GM18868 (cell line): Measurements from ENCODE around the gene CEBPG.

Experiments
- ATAC-seq: cut with Tn5 transposase; IDR thresholded peaks from one replicate; pipeline ENCODE4 v1.9.1; 2021; ENCODE audit warnings: mild to moderate bottlenecking, moderate library complexity; ENCODE audit not compliant: unreplicated experiment

CEBPG gene

DNA sequence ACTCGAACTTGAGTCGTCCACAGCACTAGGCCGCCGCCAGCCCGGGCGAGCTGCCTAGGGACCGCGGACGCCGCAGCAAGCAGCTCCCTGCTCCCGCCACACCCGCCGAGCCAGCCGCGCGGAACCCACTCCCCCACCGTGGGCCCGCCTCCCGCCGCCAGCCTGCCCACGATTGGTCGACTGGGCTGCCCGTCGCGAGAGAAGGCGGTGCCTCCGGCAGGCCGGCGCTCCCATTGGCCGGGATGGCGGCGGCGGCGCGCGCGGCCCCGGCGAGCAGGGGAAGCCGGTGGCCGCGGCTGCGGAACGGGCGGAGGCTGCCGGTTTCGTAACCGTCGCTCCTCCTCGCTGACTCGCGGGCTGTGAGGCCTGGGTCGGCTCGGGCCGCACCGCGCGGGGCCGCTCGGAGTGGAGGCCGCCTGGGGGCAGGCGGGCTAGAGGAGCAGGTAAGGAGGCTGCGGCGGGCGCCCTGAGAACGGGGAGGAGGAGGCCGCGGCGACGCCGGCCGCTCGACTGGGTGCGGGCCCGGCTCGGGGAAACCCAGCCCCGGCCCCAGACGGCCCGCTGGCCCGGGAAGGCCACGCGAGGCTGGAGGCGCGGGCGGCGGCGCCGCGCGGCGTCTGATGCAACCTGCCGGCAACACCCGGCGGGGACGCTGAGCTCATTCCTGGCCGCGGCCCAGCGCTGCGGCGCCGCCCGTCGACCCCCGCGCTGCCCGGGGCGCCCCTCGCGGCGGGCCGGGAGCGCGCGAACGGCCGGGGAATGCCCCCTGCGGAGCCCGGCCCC, at the start of gene CEBPG:
Gene CEBPG (plus strand): TSS at position 257 of the 783 bp plus-strand sequence. CDS start 5,531 bp downstream, outside the sequence.
- peak; percentile 89 for ATAC-seq

DNA sequence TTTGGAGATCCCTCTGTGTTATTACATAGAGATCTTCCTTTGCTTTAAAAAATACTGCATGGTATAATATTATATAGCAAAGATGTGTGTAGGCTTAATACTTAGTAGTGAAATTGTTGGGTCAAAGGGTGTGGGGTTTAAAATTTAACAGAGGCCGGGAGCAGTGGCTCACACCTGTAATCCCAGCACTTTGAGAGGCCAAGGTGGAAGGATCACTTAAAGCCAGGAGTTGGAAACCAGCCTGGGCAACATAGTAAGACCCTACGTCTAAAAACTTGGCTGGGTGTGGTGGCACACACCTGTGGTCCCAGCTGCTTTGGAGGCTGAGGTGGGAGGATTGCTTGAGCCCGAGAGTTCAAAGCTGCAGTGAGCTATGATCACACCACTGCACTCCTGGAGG, 48.9 kb upstream of the CEBPG start:
- no peak for ATAC-seq

DNA sequence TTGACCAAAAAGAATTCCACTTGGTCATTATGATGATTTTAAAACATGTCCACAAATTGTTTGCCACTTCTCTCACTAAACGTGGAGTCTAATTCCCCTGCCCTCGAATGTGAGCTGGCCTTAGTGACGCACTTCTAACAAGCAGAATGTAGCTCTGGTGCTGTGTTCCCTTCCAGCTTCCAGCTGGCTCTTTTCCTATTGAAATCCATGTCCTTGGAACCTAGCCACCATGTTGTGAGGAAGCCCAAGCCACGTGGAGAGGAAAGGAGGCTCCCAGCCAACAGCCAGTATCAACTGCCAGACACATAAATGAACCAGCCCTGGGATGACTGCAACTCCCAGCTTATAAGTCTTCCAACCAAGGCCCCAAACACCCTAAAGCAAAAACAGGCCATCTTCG, 47.6 kb upstream of the CEBPG start:
- no peak for ATAC-seq

DNA sequence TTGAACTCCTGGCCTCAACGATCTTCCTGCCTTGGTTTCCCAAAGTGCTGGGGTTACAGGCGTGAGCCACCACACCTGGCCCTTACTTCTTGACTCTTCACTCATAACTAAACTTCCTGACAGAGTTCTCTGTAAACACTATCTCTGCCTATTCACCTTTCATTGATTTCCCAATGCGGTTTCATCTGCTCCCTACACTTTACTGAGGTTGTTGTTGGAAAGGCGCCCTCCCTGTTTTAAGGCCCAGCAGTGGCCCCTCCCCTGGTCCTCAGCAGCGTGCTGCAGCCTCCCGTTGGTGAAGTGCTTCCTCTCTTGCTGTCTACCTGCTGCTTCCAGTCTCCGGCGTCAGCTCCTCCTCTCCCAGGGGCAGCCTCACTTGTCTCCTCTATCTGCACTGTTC, 44.4 kb upstream of the CEBPG start:
- ATAC-seq: no peak

DNA sequence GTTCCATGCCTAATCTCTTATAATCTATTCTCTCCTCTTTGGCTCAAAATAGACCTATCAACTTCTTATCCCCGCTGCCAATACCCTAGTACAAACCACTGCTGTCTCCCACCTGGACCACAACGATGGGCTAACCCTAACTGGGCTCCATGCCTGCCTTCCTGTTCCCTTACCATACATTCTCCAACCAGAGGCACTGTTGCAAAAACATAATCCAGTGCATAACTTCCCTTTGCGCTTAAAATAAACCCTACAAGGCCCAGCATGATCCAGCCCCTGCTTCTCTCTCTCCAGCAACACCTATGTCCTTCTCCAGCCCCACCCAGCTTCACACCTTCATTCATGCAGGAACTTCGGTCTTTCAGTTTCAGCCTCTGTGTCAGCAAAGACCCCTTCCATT, 43.8 kb upstream of the CEBPG start:
- ATAC-seq: no peak

DNA sequence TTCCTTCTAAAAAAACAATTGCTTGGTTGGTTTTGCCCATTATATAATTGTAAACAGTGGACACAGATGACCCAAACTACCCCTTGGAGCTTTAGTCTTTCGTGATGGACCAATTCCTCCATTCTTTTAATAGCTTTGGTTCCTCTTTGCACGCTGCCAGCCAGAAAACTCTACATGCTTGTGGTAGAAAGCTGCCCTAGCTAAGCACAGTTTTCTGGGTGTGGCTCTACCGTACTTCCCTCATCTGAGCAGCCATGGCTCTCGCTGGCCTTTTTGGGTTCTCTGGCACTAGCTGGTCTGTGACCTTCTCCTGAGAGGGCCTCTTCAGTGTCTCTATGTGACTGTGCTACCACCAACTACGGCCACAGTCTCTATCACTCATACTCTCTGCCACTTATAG, 41.3 kb upstream of the CEBPG start:
- ATAC-seq: no peak

DNA sequence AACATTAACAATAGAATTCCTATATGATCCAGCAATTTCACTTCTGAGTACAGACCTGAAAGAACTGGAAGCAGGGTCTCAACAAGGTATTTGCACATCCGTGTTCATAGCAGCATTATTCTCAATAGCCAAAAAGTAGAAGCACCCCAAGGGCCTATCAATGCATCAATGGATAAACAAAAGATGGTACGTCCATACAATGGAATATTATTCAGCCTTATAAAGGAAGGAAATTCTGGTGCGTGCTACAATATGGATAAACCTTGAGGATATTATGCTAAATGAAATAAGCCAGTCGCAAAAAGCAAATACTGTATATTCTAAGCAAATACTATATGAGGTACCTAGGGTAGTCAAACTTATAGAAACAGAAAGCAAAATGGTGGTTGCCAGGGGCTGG, 40.4 kb upstream of the CEBPG start:
- ATAC-seq: no peak

DNA sequence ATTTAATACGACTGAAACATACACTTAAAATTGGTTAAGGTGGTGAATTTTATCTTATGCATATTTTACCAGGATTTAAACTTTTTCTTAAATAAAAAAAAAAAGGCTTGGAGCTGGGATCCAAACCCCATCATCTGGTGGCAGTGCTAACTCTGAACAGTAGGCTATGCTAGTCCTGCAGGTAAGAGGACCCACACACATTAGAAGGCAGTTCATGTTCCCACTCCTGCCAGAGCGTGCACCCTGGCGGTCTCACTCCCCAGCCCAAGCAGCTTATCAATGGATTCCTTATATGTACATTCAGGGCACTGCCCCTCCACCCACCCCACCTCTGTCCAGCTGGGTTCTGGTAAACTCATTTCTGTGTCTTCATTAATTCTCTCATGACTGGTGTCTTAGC, 39.9 kb upstream of the CEBPG start:
- no peak for ATAC-seq

DNA sequence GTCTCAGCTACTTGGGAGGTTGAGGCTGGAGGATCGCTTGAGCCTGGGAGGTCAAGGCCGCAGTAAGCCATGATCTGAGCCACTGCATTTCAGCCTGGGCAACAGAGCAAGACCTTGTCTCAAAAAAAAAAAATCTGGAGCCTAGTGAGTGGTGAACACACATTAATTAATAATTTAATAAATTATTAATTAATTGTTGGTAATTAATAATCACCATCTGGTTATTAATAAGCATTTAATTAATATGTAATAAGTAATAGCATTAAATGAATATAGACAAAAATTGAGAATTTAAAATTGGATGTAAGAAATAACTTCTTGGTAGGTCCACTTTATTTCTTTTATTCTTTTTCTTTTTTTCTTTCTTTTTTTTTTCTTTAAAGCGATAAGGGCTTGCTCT, 39.2 kb upstream of the CEBPG start:
- ATAC-seq: no peak

DNA sequence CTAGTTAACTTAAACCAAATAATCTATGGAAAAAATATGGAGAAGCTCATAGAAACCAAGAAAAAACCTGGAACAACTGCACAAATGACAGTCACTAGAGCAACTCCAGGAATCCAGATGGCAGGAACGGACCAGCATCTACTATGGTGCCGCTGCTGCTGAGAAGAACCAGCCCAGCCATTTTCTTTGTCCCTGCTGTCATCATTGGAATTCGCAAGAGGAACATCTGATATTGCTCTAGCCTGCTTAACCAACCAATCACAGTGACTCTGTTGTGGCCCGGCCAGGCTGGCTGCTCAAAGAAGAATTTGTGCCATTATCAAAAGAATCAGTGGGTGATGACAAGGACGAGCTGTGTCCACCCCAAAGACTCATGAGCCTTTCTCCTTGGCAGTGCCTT, 38.1 kb upstream of the CEBPG start:
- ATAC-seq: no peak

DNA sequence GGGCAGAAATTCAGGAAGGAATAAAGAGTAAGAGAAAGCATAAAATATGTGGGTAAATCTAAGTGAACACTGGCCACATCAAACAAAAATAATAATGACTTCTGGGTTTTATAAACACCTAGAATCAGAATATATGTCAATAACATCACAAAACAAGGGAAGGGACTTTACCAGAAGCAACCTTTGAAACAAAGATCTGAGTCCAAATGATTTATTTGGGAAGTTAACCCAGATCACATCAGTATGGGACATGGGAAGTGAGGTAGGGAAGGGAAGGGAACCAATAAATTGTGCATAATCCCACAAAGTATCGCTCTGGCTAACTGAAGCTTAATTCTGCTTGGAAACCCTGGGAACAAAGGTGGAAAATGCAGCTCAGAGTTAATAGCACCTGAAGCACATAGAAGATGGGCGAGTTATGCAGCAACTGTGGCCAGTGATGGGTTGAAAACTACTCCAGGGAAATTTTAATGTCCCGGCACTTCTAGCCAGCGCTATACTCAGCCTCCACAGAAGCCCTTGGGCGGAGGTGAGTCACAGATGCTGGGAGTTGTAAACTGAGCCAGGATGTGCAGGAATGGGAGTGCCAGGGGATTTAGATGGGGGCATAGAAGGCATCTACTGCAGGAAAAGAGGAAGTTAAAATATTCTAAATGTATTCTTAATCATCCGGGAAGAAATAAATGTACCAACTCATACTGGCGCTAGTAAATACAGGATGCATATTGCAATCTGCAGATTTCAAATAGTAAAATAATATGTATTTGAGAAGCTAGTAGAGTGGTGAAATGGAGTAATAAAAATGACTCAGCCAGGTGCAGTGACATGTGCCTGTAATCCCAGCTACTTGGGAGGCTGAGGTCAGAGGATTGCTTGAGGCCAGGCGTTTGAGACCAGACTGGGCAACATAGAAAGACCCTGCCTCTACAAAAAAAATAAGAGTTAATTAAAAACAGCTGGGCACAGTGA, 34.2 kb upstream of the CEBPG start:
- ATAC-seq: no peak

DNA sequence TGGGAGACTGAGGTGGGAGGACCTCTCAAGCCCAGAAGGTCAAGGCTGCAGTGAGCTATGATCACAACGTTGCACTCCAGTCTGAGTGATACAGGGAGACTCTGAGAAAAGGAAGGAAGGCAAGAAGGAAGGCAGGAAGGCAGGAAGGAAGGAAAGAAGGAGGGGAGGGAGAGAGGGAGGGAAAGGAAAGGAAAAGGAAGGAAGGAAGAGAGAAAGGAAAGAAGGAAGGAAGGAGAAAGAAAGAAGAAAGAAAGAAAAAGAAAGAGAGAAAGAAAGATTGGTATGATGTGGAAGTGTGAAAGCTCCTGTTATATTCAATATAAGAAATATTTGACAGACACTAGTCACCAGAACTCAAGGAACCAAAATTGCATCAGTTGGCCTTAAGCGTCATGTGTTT, 32.5 kb upstream of the CEBPG start:
- ATAC-seq: no peak

DNA sequence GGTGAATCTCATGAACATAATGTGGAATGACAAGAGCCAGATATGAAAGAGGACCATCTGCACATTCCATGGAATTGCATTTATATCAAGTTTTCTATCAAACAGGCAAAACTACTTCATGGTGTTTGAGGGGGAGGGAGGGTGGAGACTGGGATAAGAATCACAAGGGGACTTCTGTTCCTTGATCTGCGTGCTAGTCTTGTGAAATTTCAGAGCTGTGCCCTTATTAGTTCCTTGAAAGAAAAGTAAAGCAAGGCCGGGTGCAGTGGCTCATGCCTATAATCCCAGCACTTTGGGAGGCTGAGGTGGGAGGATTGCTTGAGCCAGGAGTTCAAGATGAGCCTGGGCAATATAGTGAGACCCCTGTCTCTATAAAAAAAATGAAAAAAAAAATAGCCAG, 30.2 kb upstream of the CEBPG start:
- ATAC-seq: no peak

DNA sequence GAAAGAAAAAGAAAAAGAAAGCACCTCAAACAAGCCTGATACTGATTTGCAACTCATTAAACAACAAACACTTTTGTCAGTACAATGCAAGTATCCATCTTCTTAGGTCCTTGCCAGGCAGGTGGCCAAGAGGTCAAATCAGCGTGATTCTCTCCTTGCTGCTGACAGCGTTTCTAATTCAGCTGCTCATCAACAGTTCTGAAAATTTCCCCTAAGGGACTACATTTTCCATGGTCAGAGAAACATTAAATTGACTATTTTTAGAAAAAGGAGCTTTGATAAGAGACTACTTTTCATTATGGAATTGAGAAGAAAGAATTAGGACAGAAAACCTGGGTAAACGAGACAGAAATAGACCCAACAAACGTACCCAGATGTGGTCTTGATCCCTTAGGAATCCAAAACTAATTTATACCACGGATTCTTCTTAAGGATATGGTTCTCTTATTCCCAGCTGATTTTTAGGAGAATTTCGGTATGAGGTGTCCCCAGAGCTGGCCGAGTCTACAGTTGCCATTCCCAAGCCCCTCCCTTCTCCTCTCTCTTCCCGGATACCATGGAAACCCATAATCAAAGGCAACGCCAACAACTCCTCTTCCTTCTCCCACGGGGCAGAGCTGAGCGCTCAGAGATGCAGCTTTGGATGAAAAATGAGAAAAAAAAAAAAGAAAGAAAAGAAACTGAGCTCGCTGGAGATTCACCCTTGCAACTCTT, 29.5 kb upstream of the CEBPG start:
- ATAC-seq: no peak

DNA sequence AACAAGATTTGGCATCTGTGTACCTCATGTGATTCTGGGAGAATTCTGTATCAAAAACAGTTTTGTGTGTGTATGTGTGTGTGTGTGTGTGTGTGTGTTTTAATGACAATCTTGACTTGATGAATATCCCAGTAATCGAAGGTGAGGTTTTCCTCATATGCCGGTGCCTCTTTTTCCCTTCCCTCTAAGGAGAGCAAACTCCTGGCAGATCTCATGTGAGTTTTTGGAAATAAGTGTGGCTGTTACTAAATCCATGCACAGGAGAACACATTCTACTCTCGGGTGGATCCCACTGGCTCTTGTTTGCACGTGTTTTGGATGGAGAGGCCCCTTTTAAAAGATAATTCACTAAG, 29.0 kb upstream of the CEBPG start:
- no peak for ATAC-seq

DNA sequence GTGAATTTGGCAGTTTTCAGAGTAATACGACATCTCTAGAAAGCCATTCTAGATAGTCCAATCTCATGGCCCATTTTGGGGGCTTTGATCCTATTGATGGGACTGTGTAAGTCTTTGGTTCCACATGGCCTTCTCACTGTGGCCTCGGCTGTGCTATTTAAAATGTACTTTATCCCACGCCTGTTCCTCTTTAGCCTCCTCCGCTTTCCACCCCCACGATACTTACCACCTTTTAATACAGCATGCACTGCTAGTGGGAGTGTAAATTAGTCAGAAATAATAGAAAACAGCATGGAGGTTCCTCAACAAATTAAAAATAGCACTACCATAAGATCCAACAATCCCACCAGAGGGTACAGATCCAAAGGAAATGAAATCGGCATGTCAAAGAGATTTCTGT, 28.3 kb upstream of the CEBPG start:
- no peak for ATAC-seq

DNA sequence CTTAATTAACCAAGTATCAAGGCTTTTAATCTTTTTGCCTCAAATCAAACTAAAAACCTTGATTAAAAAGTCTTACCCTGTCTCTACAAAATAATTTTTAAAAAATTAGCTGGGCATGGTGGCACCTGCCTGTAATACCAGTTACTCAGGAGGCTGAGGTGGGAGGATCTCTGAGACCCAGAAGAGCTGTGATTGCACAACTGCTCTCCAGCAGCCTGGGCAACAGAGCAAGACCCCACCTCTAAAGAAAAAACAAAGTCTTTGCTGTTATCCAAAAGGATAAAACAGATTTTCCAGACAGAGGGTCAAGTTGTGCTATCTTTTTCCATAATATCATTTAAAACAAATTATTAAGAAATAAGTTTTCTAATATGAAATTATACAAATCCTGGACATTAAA, 26.8 kb upstream of the CEBPG start:
- no peak for ATAC-seq

DNA sequence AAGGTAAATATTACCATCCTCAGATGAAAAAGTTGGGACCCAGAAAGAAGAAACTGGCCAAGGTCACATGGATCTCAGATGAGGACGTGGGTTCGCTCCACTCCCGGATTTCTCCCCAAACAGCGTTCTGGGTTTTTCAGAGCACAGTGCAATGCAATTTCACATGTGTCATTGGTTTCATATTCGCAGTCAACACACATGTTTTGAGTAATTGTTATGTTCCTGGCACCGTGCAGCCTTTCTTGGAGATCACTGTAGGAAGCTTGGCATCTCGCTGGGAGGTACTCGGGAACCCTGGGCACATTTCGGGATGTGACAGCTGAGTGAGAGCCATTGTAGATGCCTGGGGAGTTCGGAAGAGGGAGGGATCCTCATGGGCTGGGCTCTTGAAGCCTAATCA, 26.2 kb upstream of the CEBPG start:
- ATAC-seq: no peak

DNA sequence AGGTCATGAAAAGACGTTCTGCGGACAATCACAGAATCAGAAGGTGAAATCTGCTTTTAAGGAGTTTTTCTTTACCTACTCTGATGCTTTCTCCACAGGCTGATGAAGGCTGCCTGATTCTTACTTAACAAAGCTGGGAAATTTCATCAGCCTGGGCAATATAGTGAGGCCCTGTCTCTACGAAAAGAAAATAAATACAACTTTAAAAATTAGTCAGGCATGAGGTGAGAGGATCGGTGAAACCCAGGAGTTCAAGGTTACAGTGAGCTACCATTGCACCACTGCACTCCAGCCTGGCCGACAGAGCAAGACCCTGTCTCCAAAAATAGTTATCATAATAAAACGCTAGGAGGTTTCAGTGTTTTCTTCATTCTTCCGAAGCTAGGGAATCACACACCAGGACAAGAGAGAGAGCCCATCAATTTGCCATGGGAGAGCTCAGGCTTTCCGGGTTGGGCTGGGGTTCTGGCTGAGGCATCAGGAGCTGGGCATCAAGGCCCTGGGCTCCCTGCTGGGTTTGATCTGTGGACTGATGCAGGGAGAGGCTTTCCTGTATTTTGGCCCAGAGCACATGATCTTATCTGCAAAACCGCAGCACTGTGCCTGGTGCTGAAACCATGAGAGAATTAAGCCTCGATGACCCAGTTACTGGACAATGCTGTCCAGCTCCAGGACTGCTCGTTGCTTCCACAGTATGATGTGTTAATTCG, 25.1 kb upstream of the CEBPG start:
- ATAC-seq: no peak

DNA sequence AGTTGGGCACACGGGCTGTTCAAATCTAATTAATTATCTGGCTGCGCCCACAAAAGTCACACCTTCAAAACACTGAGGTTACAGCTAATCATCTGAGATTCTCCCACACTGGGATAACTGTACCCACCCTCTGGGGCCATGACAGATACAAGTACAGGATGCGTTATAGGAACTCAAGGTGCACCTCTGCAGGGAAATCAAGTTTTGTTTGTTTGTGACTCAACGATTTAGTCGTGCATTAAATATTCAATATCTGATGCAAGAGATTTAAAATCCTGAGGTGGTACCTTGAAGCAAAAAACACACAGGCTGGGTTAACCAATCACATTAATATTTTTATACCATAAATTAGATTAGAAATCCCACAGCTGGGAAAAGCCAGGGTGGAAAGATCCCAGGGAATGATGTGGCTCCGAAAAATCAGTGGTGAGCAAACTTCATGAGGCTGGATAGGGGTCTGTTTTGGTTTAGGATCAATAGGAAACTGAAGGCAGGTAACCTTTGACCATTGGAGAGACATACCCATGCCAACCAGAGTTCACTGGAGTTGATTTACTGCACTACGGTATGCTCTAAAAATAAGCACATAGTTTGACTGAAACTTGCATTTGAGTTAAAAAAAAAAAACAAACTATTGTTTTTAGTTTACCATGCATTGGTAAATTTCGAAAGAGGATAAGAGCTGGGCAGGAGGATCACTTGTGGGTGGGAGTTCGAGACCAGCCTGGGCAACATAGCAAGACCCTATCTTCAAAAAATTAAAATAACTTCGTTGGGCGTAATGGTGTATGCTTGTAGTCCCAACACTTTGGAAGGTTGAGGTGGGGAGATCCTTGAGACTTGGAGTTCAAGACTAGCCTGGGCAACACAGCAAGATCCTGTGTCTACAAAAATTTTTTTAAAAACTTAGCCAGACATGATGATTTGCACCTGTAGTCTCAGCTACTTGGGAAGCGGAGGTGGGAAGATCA, 23.9 kb upstream of the CEBPG start:
- ATAC-seq: no peak
